K562 (cell line): ENCODE data around the gene PYGB. TPM values are rescaled to one million over a fixed set of nuclear protein-coding genes. Genes with fewer than 3 reads are reported as not detected.

Experiments
- ATAC-seq: fragments of 200-7000 bp; cut with Tn5 transposase; 3 replicates; pipeline ENCODE4 v1.9.1; 2020; ENCODE audit warnings: moderate library complexity
- BruUV-seq: library from RNA; stranded (reverse); fragments of 400-500 nt; replicated peaks from 2 replicates; lab custom pipeline; 2021; lab: Mats Ljungman, UMichigan
- CTCF ChIA-PET: fragments of 300-600 bp; formaldehyde crosslinking; extraction: SDS; loops from one replicate; lab custom pipeline; 2021; ENCODE audit warnings: low intra/inter-chr PET ratio; lab: Yijun Ruan, JAX
- POLR2A ChIA-PET: fragments of 300-600, 350-650 bp; sonication (Branson Sonifier 250); formaldehyde crosslinking; extraction: SDS; loops from one replicate; lab custom pipeline; 2021; ENCODE audit warnings: antibody characterized with exemption, inconsistent platforms; lab: Yijun Ruan, JAX
- DNase-seq, 4 experiments: peaks; one replicate each; pipeline versions ENCODE4 v3.0.0 to v3.0.0-alpha.2; 2011 to 2018; ENCODE audit warnings: low spot score in 3 of 4, mixed read lengths in 3 of 4; ENCODE audit errors: extremely low read depth in 1 of 4
- FAIRE-seq: peaks from 2 replicates; lab custom pipeline; 2011; peaks lifted over from hg19 to GRCh38; lab: Jason Lieb, UNC
- H2AFZ ChIP-seq: 2 replicates; pipeline ENCODE4 v1.6.0; 2011; ENCODE audit warnings: low read depth, low read length, control low read depth, inconsistent platforms
- H3K27ac ChIP-seq: fragments of 200-600 bp; 3 replicates; pipeline ENCODE4 v1.8.0; 2011; ENCODE audit warnings: low read depth, mild to moderate bottlenecking, control low read depth, inconsistent platforms, low read length, moderate library complexity, mixed read lengths; ENCODE audit errors: extremely low read depth
- H3K27me3 ChIP-seq, 2 experiments: fragments of 300-600 bp in 1 of 2; 2 replicates in 1 of 2; 3 replicates in 1 of 2; pipeline versions ENCODE4 v1.6.0 to v1.8.0; 2011; ENCODE audit warnings: inconsistent platforms in 2 of 2, low read length in 2 of 2, mild to moderate bottlenecking in 1 of 2, mixed read lengths in 1 of 2, moderate library complexity in 1 of 2; ENCODE audit not compliant: control insufficient read depth in 2 of 2, insufficient read depth in 2 of 2
- H3K36me3 ChIP-seq: fragments of 300-600 bp; 3 replicates; pipeline ENCODE4 v1.8.0; 2011; ENCODE audit warnings: mild to moderate bottlenecking, low read length, inconsistent platforms; ENCODE audit not compliant: control insufficient read depth, insufficient read depth
- H3K4me1 ChIP-seq, 2 experiments: fragments of 200-600 bp in 1 of 2; replicated peaks in 1 of 2; 2 replicates in 1 of 2; 3 replicates in 1 of 2; pipeline versions ENCODE4 v1.5.1 to v1.8.0; 2011; ENCODE audit warnings: inconsistent platforms in 2 of 2, low read length in 2 of 2, mild to moderate bottlenecking in 1 of 2, mixed read lengths in 1 of 2, moderate library complexity in 1 of 2; ENCODE audit not compliant: control insufficient read depth in 2 of 2, insufficient read depth in 2 of 2
- H3K4me2 ChIP-seq: 2 replicates; pipeline ENCODE4 v1.6.1; 2011; ENCODE audit warnings: low read length, control low read depth, inconsistent platforms, mixed read lengths; ENCODE audit not compliant: insufficient read depth
- H3K4me3 ChIP-seq: fragments of 200-600 bp; sonication (generic), shearing (Covaris generic); 2 replicates; pipeline ENCODE4 v1.5.1; 2016; ENCODE audit warnings: control low read depth, inconsistent platforms
- H3K79me2 ChIP-seq: fragments of 200-600 bp; 3 replicates; pipeline ENCODE4 v1.8.0; 2011; ENCODE audit warnings: low read length, inconsistent platforms; ENCODE audit not compliant: control insufficient read depth, insufficient read depth
- H3K9ac ChIP-seq, 2 experiments: 2 replicates each; pipeline versions ENCODE4 v1.6.0 to v1.6.1; 2011; ENCODE audit warnings: low read depth in 2 of 2, low read length in 2 of 2, control low read depth in 1 of 2, inconsistent platforms in 1 of 2, mild to moderate bottlenecking in 1 of 2, mixed read lengths in 1 of 2; ENCODE audit not compliant: insufficient read depth in 1 of 2
- H3K9me1 ChIP-seq: one replicate; pipeline ENCODE4 v1.6.0; 2011; ENCODE audit warnings: inconsistent platforms, mild to moderate bottlenecking, low read length, moderate library complexity; ENCODE audit not compliant: control insufficient read depth, insufficient read depth
- H3K9me3 ChIP-seq: replicated peaks from 2 replicates; pipeline ENCODE4 v1.5.1; 2011; ENCODE audit warnings: low read depth, low read length, inconsistent platforms; ENCODE audit not compliant: control insufficient read depth, insufficient read depth
- H4K20me1 ChIP-seq: replicated peaks from 2 replicates; pipeline ENCODE4 v1.6.1; 2011; ENCODE audit warnings: low read length, inconsistent platforms, mixed read lengths; ENCODE audit not compliant: control insufficient read depth, insufficient read depth
- CTBP1 ChIP-seq: fragments of 450-650 bp; IDR thresholded peaks from 2 replicates; pipeline ENCODE4 v1.6.1; 2016; ENCODE audit warnings: borderline replicate concordance
- ETV6 ChIP-seq, 3 experiments: fragments of 150-350 bp in 1 of 3; sonication (generic) in 1 of 3; formaldehyde crosslinking in 1 of 3; IDR thresholded peaks; 2 replicates each; pipeline versions ENCODE4 v1.6.1 to v1.8.0; 2014 to 2022; ENCODE audit warnings: borderline replicate concordance in 2 of 3, low read depth in 2 of 3, antibody characterized with exemption in 1 of 3, low read length in 1 of 3, mild to moderate bottlenecking in 1 of 3, missing genetic modification reagents in 1 of 3
- SLC30A9 ChIP-seq: fragments of 250-450 bp; sonication (Bioruptor Pico); IDR thresholded peaks from 2 replicates; pipeline ENCODE4 v1.8.0; 2022; ENCODE audit warnings: mild to moderate bottlenecking, moderate library complexity
- ZNF253 ChIP-seq: fragments of 250-450 bp; sonication (Bioruptor Pico); conservative IDR thresholded peaks from 2 replicates; pipeline ENCODE4 v1.6.1; 2021; ENCODE audit warnings: mild to moderate bottlenecking
- WGBS: fragments of 100-300 bp; shearing (Covaris generic); methylation state at CpG from one replicate; pipeline ENCODE4 v1.1.6; 2016; ENCODE audit warnings: low coverage, mixed read lengths; ENCODE audit not compliant: insufficient coverage; ENCODE audit errors: missing lambda C conversion rate; 5-methylcytosine and 5-hydroxymethylcytosine counted together
- in situ Hi-C: fragments of 300-500 bp; cut with MboI; formaldehyde crosslinking; loops from 4 replicates; pipeline ENCODE4 v1.15.0; 2018; ENCODE audit warnings: inconsistent platforms, mixed read lengths
- intact Hi-C: fragments of 100-400 bp; cut with micrococcal nuclease; formaldehyde crosslinking; loops from 2 replicates; pipeline ENCODE4 v1.14.2; 2022
- polyA plus RNA-seq, 8 experiments: library from polyadenylated mRNA; depleted of rRNA in 4 of 8; stranded (reverse) in 5 of 8; unstranded in 3 of 8; fragments of >200 nt; fragmentation: Nextera tagmentation in 2 of 8; fragmentation: Illumina TruSeq in 1 of 8; extraction: Ambion mirVana in 2 of 8; extraction: Trizol in 1 of 8; gene quantifications; 2 replicates each; pipeline versions ENCODE4 v1.2.1 to v1.2.3, GENCODE V29; 2011 to 2014; ENCODE audit warnings: inconsistent platforms in 1 of 8, missing spikeins in 1 of 8
- total RNA-seq, 7 experiments: library from RNA; depleted of rRNA in 6 of 7; stranded (reverse); fragments of >200 nt in 6 of 7; fragmentation: Illumina TruSeq in 2 of 7; extraction: Trizol in 2 of 7; gene quantifications; 2 replicates each; pipeline versions ENCODE4 v1.2.1 to v1.2.3, GENCODE V29; 2011 to 2021; ENCODE audit warnings: low replicate concordance in 1 of 7

The PYGB gene
- total and polyA plus RNA-seq, 9 of the 15 experiments (the other 6 are each of a cell fraction or from before 2014, with no cell fraction given) = 0.34 to 18.0 (median 9.8) TPM

DNA sequence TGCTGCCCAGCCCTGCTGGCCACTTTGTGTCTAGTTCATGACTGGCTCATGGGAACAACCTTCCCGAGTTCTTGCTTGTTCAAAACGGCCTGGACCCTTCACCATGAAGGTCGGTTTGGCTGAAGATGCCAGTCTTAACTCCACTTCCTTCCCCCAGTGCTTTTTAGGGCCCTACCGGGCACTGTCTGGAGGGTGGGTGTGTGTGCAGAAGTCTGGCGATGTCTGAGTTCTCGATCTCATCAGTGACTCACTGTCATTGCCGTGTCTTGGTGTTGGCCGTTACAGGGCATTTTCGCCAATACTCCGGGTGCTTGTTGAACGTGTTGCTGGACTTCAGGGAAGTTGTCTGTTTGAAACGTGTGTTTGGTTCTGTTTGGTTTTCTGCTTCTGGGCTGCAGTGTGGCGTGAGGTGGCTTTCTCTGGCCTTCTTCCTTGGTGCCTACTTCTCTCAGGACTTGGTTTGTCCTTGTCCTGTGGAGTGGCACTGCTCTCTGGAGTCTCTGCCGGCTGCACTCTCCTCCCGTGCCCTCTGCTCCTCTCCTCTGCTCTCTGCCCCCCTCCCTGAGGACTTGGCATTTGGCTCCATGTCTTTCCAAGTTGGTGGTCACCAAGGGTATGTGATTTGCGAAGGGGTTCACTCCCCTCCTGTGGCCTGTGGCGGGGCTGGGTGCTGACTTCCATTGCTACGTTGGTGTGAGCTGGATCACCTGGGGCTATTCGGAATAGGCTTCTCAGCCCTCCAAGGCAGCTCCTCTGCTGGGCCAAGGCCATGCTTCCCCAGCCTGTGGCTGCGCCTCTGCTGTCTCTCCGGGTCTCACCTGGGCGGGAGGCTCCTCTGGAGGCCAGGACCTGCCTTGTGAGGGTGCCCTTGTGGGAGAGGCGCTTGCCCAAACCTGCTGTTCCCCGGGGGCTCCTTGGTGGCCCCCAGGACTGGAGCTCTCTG, 38.2 kb downstream of the PYGB start (continued):
- TF ChIP-seq ETV6 (IDR thresholded peaks at IDR 0.05; ENCODE audit: borderline replicate concordance in 1 of 2, low read depth in 2 of 2, low read length in 1 of 2) (no peak), ETV6 (CRISPR knock-in tag; IDR thresholded peaks at IDR 0.05; ENCODE audit: borderline replicate concordance) (no peak), ZNF253 (no peak)

- no peak overlapping the region for H3K27ac ChIP-seq
- H3K4me2 ChIP-seq = no peak overlapping the region
- H3K4me1 ChIP-seq = no peaks in the 10 kb centered on the region
- no peak overlapping the region for H3K9ac ChIP-seq
- ATAC-seq = no peak
- H3K27me3 ChIP-seq = no peaks in the 10 kb centered on the region
- CTCF ChIA-PET = no interaction called here
- no TSS peak for BruUV-seq
- H3K4me3 ChIP-seq = no peak overlapping the region
- TF ChIP-seq CTBP1 = no peak
- TF ChIP-seq SLC30A9 = no peak
- TF ChIP-seq, all 486 proteins: peak for 0
- no peak overlapping the region for H2AFZ ChIP-seq
- in situ Hi-C loops = no loop called here
- peaks cover 5% of the 10 kb centered on the region; the same call in 2 of the 3 replicates for H3K36me3 ChIP-seq
- H3K9me1 ChIP-seq = no peaks in the 10 kb centered on the region
- WGBS = 74% methylated on average over 4 of the region's 12 CpGs
- FAIRE-seq = no peak
- H3K9me3 ChIP-seq = no peaks in the 10 kb centered on the region
- intact Hi-C loops = no loop called here
- DNase-seq = no peak
- no peaks in the 10 kb centered on the region for H3K79me2 ChIP-seq
- POLR2A ChIA-PET = interaction anchor here (0.7 kb wide), 1 partner anchor 209 kb away, joined by 4 read pairs; no protein-coding TSS in a partner anchor
- H4K20me1 ChIP-seq = no peaks in the 10 kb centered on the region
Observed at GRCh38 chr20:25286917-25287316, 39.0 kb downstream of the PYGB start.
